GM12865 (cell line): Measurements from ENCODE around the gene ZNF217.
"Not testable (repeated sequence)": the region's sequence is repeated elsewhere in the genome, so short reads cannot be mapped to it uniquely, and the experiment has no call there.

Source experiments
- DNase-seq: peaks from one replicate; pipeline ENCODE4 v3.0.0; 2010; ENCODE audit warnings: low read depth
- H3K4me3 ChIP-seq: 2 replicates; pipeline ENCODE4 v1.5.1; 2011; ENCODE audit warnings: mild to moderate bottlenecking, low read depth, low read length, control low read depth
- CTCF ChIP-seq: IDR thresholded peaks from 2 replicates; pipeline ENCODE4 v1.5.1; 2011; ENCODE audit warnings: low read length, control low read depth, low read depth, inconsistent platforms; ENCODE audit not compliant: insufficient read depth; ENCODE audit errors: missing control alignments

ZNF217 gene

GRCh38 chr20:53522696-53523095, 70.9 kb downstream of the ZNF217 start:
- no peak overlapping the region for H3K4me3 ChIP-seq
- TF ChIP-seq CTCF = no peak
- DNase-seq = no peak

- no peak for TF ChIP-seq CTCF
- H3K4me3 ChIP-seq = no peak overlapping the region
- no peak for DNase-seq
These were observed 71.6 kb downstream of the ZNF217 start for GRCh38 chr20:53522026-53522425.

- not testable (repeated sequence) for DNase-seq, H3K4me3 ChIP-seq
These were observed 72.2 kb downstream of the ZNF217 start for GRCh38 chr20:53521421-53521820.

GRCh38 chr20:53517146-53517545, 76.5 kb downstream of the ZNF217 start:
- no peak for DNase-seq
- TF ChIP-seq CTCF = no peak
- no peak overlapping the region for H3K4me3 ChIP-seq
